H7 (cell line): ENCODE measurements around the gene FOXD4. TPM values are rescaled to one million over a fixed set of nuclear protein-coding genes. Genes with fewer than 3 reads are reported as not detected.
"Not testable (repeated sequence)": the region's sequence is repeated elsewhere in the genome, so short reads cannot be mapped to it uniquely, and the experiment has no call there.

Experiments
- DNase-seq: peaks from one replicate; pipeline ENCODE4 v3.0.0; 2012
- H3K27me3 ChIP-seq: 2 replicates; pipeline ENCODE4 v1.6.0; 2011; ENCODE audit warnings: mild to moderate bottlenecking, low read length; ENCODE audit not compliant: control insufficient read depth, insufficient read depth
- H3K36me3 ChIP-seq: replicated peaks from 2 replicates; pipeline ENCODE4 v1.5.1; 2011; ENCODE audit warnings: low read length; ENCODE audit not compliant: control insufficient read depth, insufficient read depth
- H3K4me3 ChIP-seq: 2 replicates; pipeline ENCODE4 v1.5.1; 2011; ENCODE audit warnings: low read depth, mild to moderate bottlenecking, control low read depth, low read length, moderate library complexity; ENCODE audit not compliant: insufficient read depth
- total RNA-seq: library from RNA; depleted of rRNA; stranded (reverse); fragments of >200 nt; shearing (Covaris generic); gene quantifications from 2 replicates; pipeline ENCODE4 v1.2.3, GENCODE V29; 2014; rRNA removed

Gene FOXD4
- total RNA-seq: 0.26 TPM in 1 of 2 replicates, not detected in the other

DNA sequence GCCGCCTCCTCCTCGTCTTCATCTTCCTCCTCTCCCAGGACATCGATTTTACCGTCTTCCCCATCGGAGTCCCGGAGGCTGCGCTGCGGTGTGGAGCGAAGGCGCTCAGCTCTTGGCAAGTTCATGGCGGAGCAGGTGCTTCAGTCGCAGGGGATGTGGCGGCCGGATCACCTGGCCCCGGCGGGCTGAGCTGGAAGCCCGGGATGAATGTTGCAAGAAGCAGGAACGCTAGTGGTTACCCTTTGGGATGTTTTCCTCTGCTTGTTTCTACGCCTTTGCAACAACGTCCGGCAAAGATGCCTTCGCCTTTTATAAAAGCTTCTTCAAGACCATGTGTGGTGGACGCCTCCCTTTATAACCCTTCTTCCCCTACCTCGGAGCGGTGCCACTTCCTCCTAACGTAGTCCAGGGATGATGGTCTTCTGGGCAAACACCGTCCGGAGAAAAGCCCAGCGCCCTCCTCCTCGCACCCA is at the start of gene FOXD4:
TSS of gene FOXD4 (minus strand) at position 423 of the 473 bp plus-strand sequence. CDS start at position 125, 298 bp downstream.
- not testable (repeated sequence) for H3K4me3 ChIP-seq
- peak; percentile 27 for DNase-seq

DNA sequence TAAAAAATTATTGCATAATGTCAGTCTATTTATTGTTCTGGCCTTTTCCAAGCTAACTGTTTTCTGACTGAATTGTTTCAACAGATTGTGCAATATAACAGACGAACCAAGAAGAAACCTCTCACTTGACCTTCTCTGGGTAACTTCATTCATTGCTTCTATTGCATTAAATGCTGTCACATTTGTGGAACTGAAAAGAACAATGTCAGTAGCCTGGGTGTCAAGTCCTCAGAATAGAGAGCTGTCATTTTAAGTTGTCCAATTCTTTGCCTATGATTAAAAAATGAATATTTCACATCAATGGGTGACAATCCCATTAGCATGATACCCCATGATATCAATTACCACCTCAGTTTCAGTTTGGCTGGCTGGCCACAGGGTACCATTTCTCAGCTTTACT is 41.7 kb upstream of the FOXD4 start:
- not testable (repeated sequence) for DNase-seq, H3K36me3 ChIP-seq, H3K27me3 ChIP-seq, H3K4me3 ChIP-seq

More for the DNA sequence above, at the start of gene FOXD4:
- peaks cover 49% of the 10 kb centered on the region for H3K27me3 ChIP-seq
- H3K36me3 ChIP-seq: not testable (repeated sequence)

DNA sequence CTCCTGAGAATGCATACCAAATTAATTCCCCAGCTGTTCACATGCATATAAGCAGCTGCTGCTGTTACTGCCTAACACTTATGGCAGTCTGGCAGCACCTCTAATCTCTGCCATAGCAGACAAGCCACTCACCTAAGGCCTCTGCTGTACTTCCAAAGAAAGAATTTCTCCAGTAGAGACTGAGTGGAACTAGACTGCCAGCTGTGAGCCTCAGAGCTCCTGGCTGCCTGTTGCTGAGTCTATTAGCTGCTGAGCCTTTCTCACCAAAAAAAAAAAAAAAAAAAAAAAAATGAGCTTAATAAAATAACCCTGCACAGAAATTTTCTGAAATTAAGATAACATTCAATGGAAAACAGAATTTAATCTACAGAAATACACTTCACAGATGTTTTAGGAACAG is 33.0 kb upstream of the FOXD4 start:
- not testable (repeated sequence) for DNase-seq, H3K27me3 ChIP-seq, H3K4me3 ChIP-seq, H3K36me3 ChIP-seq

DNA sequence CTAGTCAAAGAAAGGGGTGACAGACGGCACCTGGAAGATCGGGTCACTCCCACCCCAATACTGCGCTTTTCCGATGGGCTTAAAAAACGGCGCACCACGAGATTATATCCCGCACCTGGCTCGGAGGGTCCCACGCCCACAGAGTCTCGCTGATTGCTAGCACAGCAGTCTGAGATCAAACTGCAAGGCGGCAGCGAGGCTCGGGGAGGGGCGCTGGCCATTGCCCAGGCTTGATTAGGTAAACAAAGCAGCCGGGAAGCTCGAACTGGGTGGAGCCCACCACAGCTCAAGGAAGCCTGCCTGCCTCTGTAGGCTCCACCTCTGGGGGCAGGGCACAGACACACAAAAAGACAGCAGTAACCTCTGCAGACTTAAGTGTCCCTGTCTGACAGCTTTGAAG is 21.7 kb upstream of the FOXD4 start:
- H3K36me3 ChIP-seq, H3K4me3 ChIP-seq, DNase-seq, H3K27me3 ChIP-seq: not testable (repeated sequence)

DNA sequence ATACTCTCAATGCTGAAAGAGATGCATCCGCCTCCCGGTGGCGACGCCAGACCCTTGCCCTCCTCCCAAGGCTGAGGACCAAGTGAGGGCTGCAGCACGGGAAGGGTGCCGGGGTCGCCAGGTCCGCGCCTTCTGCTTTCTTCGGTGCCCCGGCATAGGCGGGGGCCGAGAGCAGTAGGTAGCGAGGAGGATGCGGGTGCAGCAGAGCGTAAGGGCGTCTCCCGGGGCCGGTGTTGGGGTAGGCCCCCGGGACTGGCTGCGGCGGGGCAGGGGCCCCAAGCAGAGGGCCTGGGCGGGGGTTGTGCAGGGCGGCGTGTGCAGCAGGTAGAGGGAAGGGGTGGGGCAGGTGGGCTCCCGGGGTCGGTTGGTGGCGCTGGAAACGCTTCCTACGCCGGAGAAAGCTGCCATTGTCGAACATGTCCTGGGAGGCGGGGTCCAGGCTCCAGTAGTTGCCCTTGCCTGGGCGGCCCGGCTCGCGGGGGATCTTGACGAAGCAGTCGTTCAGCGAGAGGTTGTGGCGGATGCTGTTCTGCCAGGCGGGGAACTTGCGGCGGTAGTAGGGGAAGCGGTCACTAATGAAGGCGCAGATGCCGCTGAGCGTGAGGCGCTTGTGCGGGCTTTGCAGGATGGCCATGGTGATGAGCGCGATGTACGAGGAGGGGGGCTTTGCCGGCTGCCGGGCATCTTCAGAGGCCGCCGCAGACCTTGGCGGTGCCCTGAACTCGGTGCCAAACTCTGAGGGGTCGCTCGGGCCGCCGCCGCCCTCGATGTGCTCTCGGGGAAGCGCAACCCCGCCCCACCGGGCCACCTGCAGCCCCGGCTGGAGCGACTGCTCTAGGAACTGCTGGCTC is 848 bp downstream of the FOXD4 start:
- not testable (repeated sequence) for H3K4me3 ChIP-seq, H3K36me3 ChIP-seq, DNase-seq
- H3K27me3 ChIP-seq: peaks cover 55% of the 10 kb centered on the region

DNA sequence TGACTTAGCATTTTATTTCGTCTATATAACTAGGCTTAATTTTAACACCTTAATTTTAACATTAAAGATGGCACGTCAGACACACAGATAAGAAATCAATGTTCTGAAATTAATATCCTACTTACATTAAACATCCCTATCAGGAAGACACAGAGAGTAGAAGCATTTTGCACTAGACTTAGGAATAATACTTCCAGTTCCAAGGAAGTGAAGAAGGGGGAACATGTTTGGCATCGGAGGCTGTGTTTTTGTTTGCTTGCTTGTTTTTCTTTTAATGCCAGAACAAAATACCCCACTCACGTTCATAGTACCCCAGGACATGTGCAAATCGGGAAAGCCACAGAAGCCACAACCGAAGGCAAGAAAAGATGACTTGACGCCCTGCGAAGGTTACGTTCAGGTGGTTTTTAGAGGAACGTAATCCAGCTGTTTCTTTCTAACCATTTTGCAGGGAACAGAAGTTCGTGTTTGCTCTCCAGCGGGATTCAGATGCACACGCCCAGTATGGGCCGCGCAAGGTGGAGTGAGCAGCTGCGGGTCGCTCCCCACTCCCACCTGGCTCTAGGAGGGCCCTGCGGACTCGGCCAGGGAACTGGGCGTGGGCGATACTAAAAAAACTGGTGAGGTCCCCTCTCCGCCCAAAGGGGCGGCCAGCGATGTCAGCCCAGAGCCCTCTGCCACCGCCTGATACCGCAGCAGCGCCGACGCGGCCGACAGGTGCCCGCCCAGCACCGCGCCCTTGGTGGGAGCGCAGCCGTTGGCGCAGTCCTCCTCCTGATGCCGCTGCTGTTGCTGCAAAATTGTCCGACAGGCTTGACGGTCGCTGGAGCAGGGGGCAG is 1.8 kb downstream of the FOXD4 start:
- H3K36me3 ChIP-seq, DNase-seq, H3K4me3 ChIP-seq: not testable (repeated sequence)
- peaks cover 61% of the 10 kb centered on the region for H3K27me3 ChIP-seq

DNA sequence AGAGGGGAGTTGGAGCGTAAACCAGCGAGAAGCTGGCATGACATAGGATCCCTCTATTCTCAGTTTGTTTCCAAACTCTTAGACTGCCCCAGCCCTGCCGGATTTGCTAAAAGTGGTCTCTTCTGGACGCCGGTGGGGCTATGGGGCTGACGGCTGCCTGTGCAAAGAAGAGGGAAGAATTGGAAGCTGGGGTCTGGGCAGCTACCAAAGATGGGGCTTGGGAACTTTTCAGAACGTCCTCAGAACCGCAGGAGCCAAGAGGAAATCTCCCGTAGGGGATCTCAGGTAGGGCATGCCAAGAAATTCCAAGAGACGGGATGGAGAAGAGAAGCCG is 3.1 kb downstream of the FOXD4 start:
- peak; percentile 6 for DNase-seq
- not testable (repeated sequence) for H3K4me3 ChIP-seq, H3K36me3 ChIP-seq
- H3K27me3 ChIP-seq: peaks cover 67% of the 10 kb centered on the region

DNA sequence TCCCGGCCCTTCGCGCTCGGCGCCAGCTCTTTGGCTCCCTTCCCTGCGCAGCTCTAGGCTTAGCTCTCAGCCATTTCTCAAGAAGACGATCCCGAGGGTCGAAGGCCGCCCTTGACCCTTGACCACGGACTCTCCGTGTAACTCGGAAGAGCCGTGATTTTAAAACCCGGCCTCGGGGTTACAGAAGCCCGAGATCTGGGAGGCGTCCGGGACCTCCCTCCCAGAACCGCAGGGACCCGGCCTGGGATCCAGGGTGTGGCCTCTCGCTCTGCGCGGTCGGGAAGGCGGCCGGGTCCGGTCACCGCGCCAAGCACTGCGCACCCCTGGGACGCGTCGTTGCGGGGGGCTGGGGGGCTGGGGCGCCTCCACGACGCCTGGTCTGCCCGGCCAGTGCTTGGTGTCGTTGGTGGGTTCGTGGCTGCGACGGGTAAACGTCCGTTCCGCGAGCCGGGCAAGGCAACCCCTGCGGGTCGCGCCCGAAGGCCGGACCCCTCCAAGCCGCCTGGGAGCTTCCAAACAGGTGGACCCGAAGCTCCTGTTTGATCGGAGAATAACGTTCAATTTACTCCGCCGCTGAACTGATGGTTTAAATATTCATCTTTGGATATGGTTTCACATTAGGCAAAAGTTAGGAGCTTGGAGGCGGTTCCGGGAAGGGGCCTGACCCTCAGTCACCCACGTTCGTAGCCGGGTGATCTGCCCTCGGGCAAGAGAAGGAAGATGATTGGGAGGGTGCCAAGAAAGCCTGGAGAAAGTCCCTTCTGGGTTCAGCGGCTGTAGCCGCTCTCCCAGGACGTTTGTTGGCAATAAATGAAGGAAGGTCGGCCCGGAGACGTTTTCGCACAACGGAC is 3.7 kb downstream of the FOXD4 start:
- H3K4me3 ChIP-seq: peak overlapping the region; percentile 27
- peaks cover 72% of the 10 kb centered on the region for H3K27me3 ChIP-seq
- H3K36me3 ChIP-seq: not testable (repeated sequence)
- DNase-seq: peak; percentile 68

DNA sequence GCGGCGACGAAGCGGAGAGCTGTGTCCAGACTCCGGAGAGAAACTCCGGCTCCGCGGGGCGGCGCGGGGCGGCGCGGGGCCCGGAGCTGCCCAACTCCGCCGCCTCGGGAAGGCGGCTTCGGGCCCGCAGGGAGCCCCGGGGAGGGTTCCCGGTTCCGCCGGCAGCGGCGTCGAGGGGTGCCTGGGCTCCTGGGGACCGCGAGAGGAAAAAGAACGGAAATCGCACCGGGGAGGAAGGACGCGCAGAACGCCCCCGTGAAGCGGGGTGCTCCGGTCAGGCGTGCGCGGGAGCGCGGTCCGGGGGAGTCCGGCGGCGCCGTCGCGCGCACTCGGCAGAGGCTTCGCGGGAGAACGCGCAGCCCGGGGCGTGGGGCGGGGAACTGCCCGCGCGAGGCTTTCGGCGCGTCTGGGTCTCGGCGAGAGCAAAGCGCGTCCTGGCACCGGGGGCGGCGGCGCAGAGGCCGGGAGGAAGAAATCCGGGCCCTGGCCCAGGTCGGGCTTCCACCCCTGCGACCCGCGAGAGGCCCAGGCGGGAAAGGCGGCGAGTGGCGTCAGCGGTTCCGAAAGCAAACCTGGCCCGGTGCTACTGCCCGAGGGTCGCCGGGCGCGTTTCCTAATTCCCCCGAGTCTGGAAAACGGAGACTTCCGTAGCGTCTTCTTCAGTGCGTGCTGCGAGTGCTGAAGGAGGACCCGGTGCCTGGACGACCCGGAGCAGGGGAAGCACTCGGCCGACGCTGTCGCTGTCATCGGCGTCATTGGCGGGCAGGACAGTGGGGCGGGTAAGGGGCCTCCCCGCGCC is 4.5 kb downstream of the FOXD4 start:
- H3K36me3 ChIP-seq: not testable (repeated sequence)
- H3K4me3 ChIP-seq: peak overlapping the region; percentile 27
- peaks cover 79% of the 10 kb centered on the region for H3K27me3 ChIP-seq
- peak; percentile 42 for DNase-seq

DNA sequence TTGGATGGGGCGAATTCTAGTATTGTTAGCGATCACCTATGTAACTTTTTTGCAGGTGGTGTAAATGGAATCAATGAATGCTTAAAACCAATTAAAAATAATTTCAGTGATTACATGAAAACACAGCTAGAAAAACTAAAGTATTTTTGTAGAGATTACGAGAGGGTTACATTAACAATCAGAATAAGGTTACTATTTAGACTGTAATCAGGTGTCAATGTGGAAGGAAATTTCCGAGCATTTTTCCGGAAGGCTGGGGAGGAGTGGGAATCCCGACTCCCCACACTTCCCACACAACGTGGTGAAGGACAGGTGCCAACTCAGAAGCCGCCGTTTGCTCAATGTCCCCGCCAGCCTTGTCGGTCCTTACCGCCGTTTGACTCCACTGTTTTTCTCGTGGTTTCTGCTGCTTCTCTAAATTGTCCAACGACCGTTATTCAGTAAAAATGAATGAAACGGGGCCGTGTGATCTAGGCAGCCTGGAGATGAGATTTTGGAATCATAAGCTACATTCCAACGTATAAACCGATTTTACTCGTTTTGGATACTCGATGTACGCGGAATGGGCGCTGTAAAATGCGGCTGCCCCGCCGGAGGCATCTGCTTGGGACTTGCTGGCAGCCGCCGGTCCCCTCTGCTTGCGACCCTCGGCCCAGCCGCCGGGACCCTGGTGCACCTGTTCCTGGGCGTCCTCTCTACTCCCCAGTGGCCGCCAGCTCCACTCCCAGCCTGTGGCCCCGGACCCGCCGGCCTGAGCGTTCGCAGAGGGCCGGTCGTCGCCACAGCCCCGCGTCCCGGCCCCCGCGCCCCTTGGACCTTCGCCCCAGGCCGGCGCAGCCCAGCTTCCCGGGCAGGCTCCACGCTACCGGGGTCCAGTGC is 5.4 kb downstream of the FOXD4 start:
- DNase-seq: peak; percentile 2
- not testable (repeated sequence) for H3K36me3 ChIP-seq, H3K4me3 ChIP-seq
- peaks cover 76% of the 10 kb centered on the region for H3K27me3 ChIP-seq

DNA sequence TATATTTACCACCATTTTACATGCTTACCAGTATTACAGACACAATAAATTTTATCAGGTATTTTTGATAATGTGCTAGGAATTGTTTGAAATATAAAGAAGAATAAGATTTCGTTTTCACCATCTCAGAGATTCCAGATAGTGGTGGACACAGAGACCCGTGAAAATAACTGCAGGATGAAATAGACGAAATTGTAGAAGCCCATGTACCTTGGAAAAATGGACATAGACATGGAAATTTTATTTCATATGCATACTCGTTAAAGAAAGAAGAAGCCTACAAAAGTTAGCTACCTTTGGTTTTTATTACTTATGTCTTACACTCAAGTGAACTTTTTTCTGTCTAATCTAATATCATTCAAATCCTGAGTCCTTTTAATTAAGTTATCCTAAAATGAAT is 7.5 kb downstream of the FOXD4 start:
- H3K36me3 ChIP-seq, H3K4me3 ChIP-seq, DNase-seq: not testable (repeated sequence)
- peaks cover 67% of the 10 kb centered on the region for H3K27me3 ChIP-seq

DNA sequence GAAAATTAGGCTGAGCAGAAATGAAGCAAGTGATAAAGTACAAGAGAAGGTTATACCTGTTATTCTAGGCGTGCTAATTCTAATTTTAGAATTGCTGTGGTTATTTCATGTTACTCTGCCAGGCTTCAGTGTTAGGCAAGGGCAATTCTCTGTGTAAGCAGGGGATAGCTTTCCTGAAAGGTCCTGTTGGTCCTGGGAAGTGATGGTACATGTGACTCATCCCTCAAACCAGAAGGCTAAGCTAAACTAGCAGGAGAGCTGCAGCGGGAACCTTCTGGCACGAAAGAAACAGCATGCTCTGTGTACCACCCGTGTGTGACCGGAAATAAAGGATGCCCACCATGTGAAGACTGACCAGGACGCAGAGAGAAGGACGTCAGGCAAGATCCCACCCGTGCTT is 8.7 kb downstream of the FOXD4 start:
- not testable (repeated sequence) for H3K4me3 ChIP-seq, DNase-seq
- peaks cover 60% of the 10 kb centered on the region for H3K27me3 ChIP-seq

More for the DNA sequence above, 8.7 kb downstream of the FOXD4 start:
- not testable (repeated sequence) for H3K36me3 ChIP-seq
